ENCODE data around the gene ISG20L2. TPM values are rescaled to one million over a fixed set of nuclear protein-coding genes. Genes with fewer than 3 reads are reported as not detected.
A peak's percentile ranks its signal among the peaks of the same experiment; 100 is the strongest.

Gene ISG20L2
- total RNA-seq, 2 experiments from 2014 or later, result 40.6 to 44.5 TPM

DNA sequence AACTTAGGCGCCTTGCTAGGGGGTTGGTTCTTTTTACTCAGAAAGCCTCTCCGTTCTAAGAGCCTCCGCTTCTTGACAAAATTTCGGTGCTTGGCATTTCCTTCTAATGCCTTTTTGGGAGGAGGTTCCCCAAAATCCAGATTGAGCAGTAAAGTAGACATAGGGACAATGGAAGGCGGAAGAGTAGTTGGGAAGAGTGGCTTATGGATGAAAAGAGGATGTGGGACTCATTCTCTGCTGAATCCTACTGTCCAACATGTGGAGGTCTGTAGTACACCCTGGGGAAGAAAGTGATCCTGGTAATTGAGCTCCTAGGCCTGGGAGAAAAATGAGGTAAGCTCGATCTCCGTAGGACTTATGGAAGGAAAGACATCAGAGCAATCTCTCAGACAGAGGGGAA, 1.1 kb downstream of the ISG20L2 start:
- DNase-seq (no peak), ATAC-seq (no peak)
- intact Hi-C loops (cut with micrococcal nuclease), result loop anchor here (5.0 kb wide), 3 partner anchors 40 to 135 kb away; partner anchors contain the start of genes NTRK1 and PRCC
- no peak for TF ChIP-seq CTCF (IDR thresholded peaks at IDR 0.05)
- Mint-ChIP-seq H3K36me3 (ENCODE audit: low read depth) (peaks cover 28% of the 10 kb centered on the region), H3K4me1 (ENCODE audit: low read depth) (peaks cover 28% of the 10 kb centered on the region), H3K4me3 (no peak overlapping the region), H3K27me3 (no peaks in the 10 kb centered on the region), H3K27ac (no peak overlapping the region), H3K9me3 (no peaks in the 10 kb centered on the region)
- POLR2A ChIA-PET, result interaction anchor here (0.8 to 7.0 kb wide), 10 partner anchors 12 to 227 kb away, joined by 3 to 89 read pairs (median 11); partner anchors contain the start of genes HDGF, INSRR, MEF2D and MRPL24
- CTCF ChIA-PET, result interaction anchor here (1.2 to 10.6 kb wide), 23 partner anchors 8 to 202 kb away, joined by 3 to 396 read pairs (median 28); partner anchors contain the start of genes CRABP2, HDGF, INSRR and MRPL24

- Mint-ChIP-seq H3K4me3 (no peak overlapping the region), H3K27me3 (no peaks in the 10 kb centered on the region), H3K36me3 (ENCODE audit: low read depth) (peaks cover 31% of the 10 kb centered on the region), H3K27ac (no peak overlapping the region), H3K4me1 (ENCODE audit: low read depth) (peaks cover 30% of the 10 kb centered on the region), H3K9me3 (no peaks in the 10 kb centered on the region)
- no peak for ATAC-seq
- intact Hi-C loops (cut with micrococcal nuclease), result loop anchor here (5.0 kb wide), 3 partner anchors 41 to 136 kb away; partner anchors contain the start of genes NTRK1 and PRCC
- CTCF ChIA-PET, result interaction anchor here (0.6 to 10.6 kb wide), 60 partner anchors 9 to 341 kb away, joined by 3 to 396 read pairs (median 8); partner anchors contain the start of genes CRABP2, HDGF, INSRR and MRPL24
- peak; percentile 50 for TF ChIP-seq CTCF (IDR thresholded peaks at IDR 0.05)
- peak; percentile 84 for DNase-seq
- POLR2A ChIA-PET, result interaction anchor here (0.6 to 7.0 kb wide), 9 partner anchors 11 to 134 kb away, joined by 3 to 89 read pairs (median 9); partner anchors contain the start of genes HDGF, INSRR, MRPL24 and NTRK1
Measured at GRCh38 chr1:156726549-156727226, 1.9 kb downstream of the ISG20L2 start.

- peak; percentile 26 for ATAC-seq
- peaks cover 35% of the 10 kb centered on the region for H3K36me3 Mint-ChIP-seq (ENCODE audit: low read depth)
- no peaks in the 10 kb centered on the region for H3K9me3 Mint-ChIP-seq
- H3K27me3 Mint-ChIP-seq, result no peaks in the 10 kb centered on the region
- intact Hi-C loops (cut with micrococcal nuclease), result loop anchor here (2.0 to 5.0 kb wide), 4 partner anchors 41 to 137 kb away; partner anchors contain the start of genes NTRK1 and PRCC
- peaks cover 31% of the 10 kb centered on the region for H3K4me1 Mint-ChIP-seq (ENCODE audit: low read depth)
- DNase-seq, result peak; percentile 91
- H3K27ac Mint-ChIP-seq, result no peak overlapping the region
- ChIA-PET POLR2A (interaction anchor here (1.0 to 7.0 kb wide), 10 partner anchors 13 to 135 kb away, joined by 3 to 89 read pairs (median 6); partner anchors contain the start of genes HDGF, INSRR, MRPL24 and NES), CTCF (interaction anchor here (0.6 to 10.6 kb wide), 66 partner anchors 10 to 340 kb away, joined by 3 to 396 read pairs (median 6); partner anchors contain the start of genes CRABP2, HDGF, INSRR and MRPL24)
- H3K4me3 Mint-ChIP-seq, result no peak overlapping the region
- peak; percentile 94 for TF ChIP-seq CTCF (IDR thresholded peaks at IDR 0.05)
Measured at GRCh38 chr1:156725683-156726280, 2.8 kb downstream of the ISG20L2 start.

DNA sequence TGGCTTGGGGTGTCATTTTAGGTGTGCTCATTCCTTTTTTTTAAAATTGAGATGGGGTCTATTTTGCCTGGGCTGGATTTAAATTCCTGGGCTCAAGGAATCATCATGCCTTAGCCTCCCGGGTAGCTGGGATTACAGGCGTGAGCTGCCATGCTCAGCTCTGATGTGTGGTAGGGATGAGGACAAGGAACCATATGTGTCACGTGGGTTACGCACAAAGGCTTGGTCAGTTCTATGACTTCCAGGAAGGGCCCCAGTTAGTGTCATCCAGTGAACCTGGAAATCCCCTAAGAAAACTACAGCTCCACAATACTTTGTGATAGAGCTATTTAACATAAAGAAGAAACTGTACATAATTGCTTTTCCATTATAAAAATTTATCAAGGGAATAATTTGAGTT, 7.0 kb downstream of the ISG20L2 start:
- H3K9me3 Mint-ChIP-seq, result no peaks in the 10 kb centered on the region
- no peak for ATAC-seq
- H3K4me1 Mint-ChIP-seq (ENCODE audit: low read depth), result peaks cover 28% of the 10 kb centered on the region
- no peak overlapping the region for H3K4me3 Mint-ChIP-seq
- H3K27ac Mint-ChIP-seq, result peak overlapping the region; percentile 74
- DNase-seq, result no peak
- CTCF ChIA-PET, result interaction anchor here (0.9 to 10.6 kb wide), 9 partner anchors 15 to 117 kb away, joined by 3 to 396 read pairs (median 4); partner anchors contain the start of genes CRABP2 and PRCC
- H3K36me3 Mint-ChIP-seq (ENCODE audit: low read depth), result peaks cover 36% of the 10 kb centered on the region
- TF ChIP-seq CTCF (IDR thresholded peaks at IDR 0.05), result no peak
- intact Hi-C loops (cut with micrococcal nuclease), result no loop called here
- POLR2A ChIA-PET, result interaction anchor here (0.6 to 2.1 kb wide), 6 partner anchors 8 to 57 kb away, joined by 3 to 6 read pairs (median 4); no protein-coding TSS in a partner anchor
- H3K27me3 Mint-ChIP-seq, result no peaks in the 10 kb centered on the region
